GM23338 (cell line): ENCODE measurements around the gene GOLGA8A. TPM values are rescaled to one million over a fixed set of nuclear protein-coding genes. Genes with fewer than 3 reads are reported as not detected.

Source experiments
- ATAC-seq: fragments of 200-7000 bp; cut with Tn5 transposase; 3 replicates; pipeline ENCODE4 v1.9.1; 2020
- DNase-seq: peaks from one replicate; pipeline ENCODE4 v3.0.0-alpha.2; 2015; ENCODE audit warnings: low spot score
- H2AFZ ChIP-seq: fragments of 200-600 bp; sonication (generic); 2 replicates; pipeline ENCODE4 v1.8.0; 2016; ENCODE audit warnings: antibody characterized with exemption, mild to moderate bottlenecking, moderate library complexity
- H3F3A ChIP-seq: fragments of 200-600 bp; sonication (generic); replicated peaks from 2 replicates; pipeline ENCODE4 v1.8.0; 2017; ENCODE audit warnings: antibody characterized with exemption, mixed run types, low read depth
- H3K27ac ChIP-seq: fragments of 200-600 bp; sonication (generic); 2 replicates; pipeline ENCODE4 v1.6.1; 2016; ENCODE audit warnings: low read depth
- H3K27me3 ChIP-seq: fragments of 200-600 bp; sonication (generic); 2 replicates; pipeline ENCODE4 v1.8.0; 2016; ENCODE audit warnings: mild to moderate bottlenecking, mixed run types, moderate library complexity; ENCODE audit not compliant: insufficient read depth
- H3K36me3 ChIP-seq: fragments of 200-600 bp; sonication (generic); 2 replicates; pipeline ENCODE4 v1.8.0; 2016; ENCODE audit warnings: mild to moderate bottlenecking; ENCODE audit not compliant: insufficient read depth
- H3K4me1 ChIP-seq: fragments of 200-600 bp; sonication (generic); 2 replicates; pipeline ENCODE4 v1.8.0; 2016; ENCODE audit warnings: mild to moderate bottlenecking, moderate library complexity; ENCODE audit not compliant: insufficient read depth
- H3K4me2 ChIP-seq: fragments of 200-600 bp; sonication (generic); 2 replicates; pipeline ENCODE4 v1.7.1; 2017; ENCODE audit warnings: mixed run types
- H3K4me3 ChIP-seq: fragments of 200-600 bp; sonication (generic); 2 replicates; pipeline ENCODE4 v1.6.1; 2016; ENCODE audit warnings: mixed run types
- H3K79me2 ChIP-seq: fragments of 200-600 bp; sonication (generic); replicated peaks from 2 replicates; pipeline ENCODE4 v1.8.0; 2017; ENCODE audit warnings: mild to moderate bottlenecking; ENCODE audit not compliant: insufficient read depth
- H3K9me2 ChIP-seq: fragments of 200-600 bp; sonication (generic); 2 replicates; pipeline ENCODE4 v1.8.0; 2017; ENCODE audit not compliant: insufficient read depth
- H4K20me1 ChIP-seq: fragments of 200-600 bp; sonication (generic); replicated peaks from 2 replicates; pipeline ENCODE4 v1.8.0; 2017; ENCODE audit warnings: mild to moderate bottlenecking; ENCODE audit not compliant: insufficient read depth
- H3K27ac Mint-ChIP-seq: 2 replicates; pipeline ENCODE4 v1.8.0; 2020; ENCODE audit warnings: inconsistent platforms, mild to moderate bottlenecking, moderate library complexity, mixed read lengths
- H3K27me3 Mint-ChIP-seq: 3 replicates; pipeline ENCODE4 v1.8.0; 2022; ENCODE audit warnings: low read depth, mild to moderate bottlenecking, moderate library complexity, mixed read lengths, inconsistent platforms; ENCODE audit not compliant: insufficient read depth, poor library complexity
- H3K36me3 Mint-ChIP-seq: 3 replicates; pipeline ENCODE4 v1.8.0; 2021; ENCODE audit warnings: low read depth, mild to moderate bottlenecking, inconsistent platforms, moderate library complexity, mixed read lengths
- H3K4me1 Mint-ChIP-seq: 3 replicates; pipeline ENCODE4 v1.8.0; 2020; ENCODE audit warnings: mild to moderate bottlenecking, inconsistent platforms, mixed read lengths
- H3K4me3 Mint-ChIP-seq: 3 replicates; pipeline ENCODE4 v1.8.0; 2021; ENCODE audit warnings: moderate library complexity, mild to moderate bottlenecking, inconsistent platforms, mixed read lengths
- H3K9me3 Mint-ChIP-seq: 3 replicates; pipeline ENCODE4 v1.8.0; 2020; ENCODE audit warnings: moderate library complexity, mild to moderate bottlenecking, inconsistent platforms, mixed read lengths
- CREB1 ChIP-seq: fragments of 250-450 bp; sonication (Bioruptor Pico); IDR thresholded peaks from 2 replicates; pipeline ENCODE4 v1.5.0; 2020; ENCODE audit warnings: low read depth, mild to moderate bottlenecking, moderate library complexity
- EZH2 ChIP-seq: fragments of 200-600 bp; sonication (generic); IDR thresholded peaks from one replicate; pipeline ENCODE4 v1.8.0; 2017; ENCODE audit warnings: antibody characterized with exemption, mild to moderate bottlenecking, low read depth; ENCODE audit not compliant: unreplicated experiment
- EZH2phosphoT487 ChIP-seq: fragments of 200-600 bp; sonication (generic); IDR thresholded peaks from one replicate; pipeline ENCODE4 v1.8.1; 2018; ENCODE audit warnings: antibody characterized with exemption; ENCODE audit not compliant: unreplicated experiment
- JUNB ChIP-seq: IDR thresholded peaks from one replicate; pipeline ENCODE4 v1.6.1; 2016; ENCODE audit warnings: antibody characterized with exemption; ENCODE audit not compliant: unreplicated experiment
- NANOG ChIP-seq: IDR thresholded peaks from 2 replicates; pipeline ENCODE4 v1.6.1; 2016; ENCODE audit warnings: antibody characterized with exemption, borderline replicate concordance
- POLR2AphosphoS5 ChIP-seq: IDR thresholded peaks from 2 replicates; pipeline ENCODE4 v1.6.1; 2016; ENCODE audit warnings: antibody characterized with exemption, low read depth
- REST ChIP-seq: IDR thresholded peaks from one replicate; pipeline ENCODE4 v1.6.1; 2018; ENCODE audit warnings: antibody characterized with exemption; ENCODE audit not compliant: unreplicated experiment
- STAT1 ChIP-seq: IDR thresholded peaks from one replicate; pipeline ENCODE4 v1.6.1; 2016; ENCODE audit warnings: antibody characterized with exemption; ENCODE audit not compliant: unreplicated experiment
- ZNF114 ChIP-seq: fragments of 250-450 bp; sonication (Bioruptor Pico); IDR thresholded peaks from 2 replicates; pipeline ENCODE4 v1.5.0; 2020; ENCODE audit warnings: mild to moderate bottlenecking, moderate library complexity
- ZNF331 ChIP-seq: fragments of 250-450 bp; sonication (Bioruptor Pico); IDR thresholded peaks from 2 replicates; pipeline ENCODE4 v1.5.0; 2020; ENCODE audit warnings: low read depth, mild to moderate bottlenecking, moderate library complexity
- polyA plus RNA-seq: library from polyadenylated mRNA; unstranded; fragments of >200 nt; fragmentation: Nextera tagmentation; extraction: Ambion mirVana; gene quantifications from 2 replicates; pipeline ENCODE4 v1.2.1, GENCODE V29; 2016
- total RNA-seq: library from RNA; depleted of rRNA; stranded (reverse); fragments of >200 nt; shearing (Covaris generic); gene quantifications from 2 replicates; pipeline ENCODE4 v1.2.3, GENCODE V29; 2014
- TF ChIP-seq, protein P1 (sequence below): IDR thresholded peaks from 2 replicates; pipeline ENCODE4 v1.6.1; 2016; ENCODE audit warnings: antibody characterized with exemption
- TF ChIP-seq, protein P2 (sequence below), 2 experiments: fragments of 200-600 bp in 1 of 2; sonication (generic) in 1 of 2; conservative IDR thresholded peaks; 2 replicates each; pipeline versions ENCODE4 v1.5.1 to v1.6.1; 2016 to 2017; ENCODE audit warnings: antibody characterized with exemption in 2 of 2, low read depth in 2 of 2, mild to moderate bottlenecking in 2 of 2, moderate library complexity in 1 of 2

Gene GOLGA8A
- total and polyA plus RNA-seq, 2 experiments from 2014 or later = 5.0 to 6.1 TPM

DNA sequence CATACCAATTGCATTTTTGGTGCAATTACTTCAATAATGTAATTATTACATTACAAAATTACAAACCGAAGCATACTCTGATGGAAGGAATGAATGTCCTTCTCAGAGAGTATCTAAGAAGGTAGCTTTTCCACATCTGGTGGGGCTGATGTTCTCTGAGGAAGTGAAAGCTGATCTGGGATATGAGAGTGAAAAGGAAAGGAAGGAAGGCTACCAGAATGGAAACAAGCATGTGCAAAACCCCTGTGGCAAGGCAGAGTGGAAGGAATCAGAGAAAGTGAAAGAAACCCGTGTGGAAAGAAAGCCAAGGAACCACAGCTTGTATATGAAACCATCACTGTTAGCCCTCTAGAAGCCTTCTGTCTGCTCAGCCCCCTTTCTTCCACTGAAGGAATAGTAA is 35.3 kb upstream of the GOLGA8A start (continued):
- TF ChIP-seq CREB1 (CRISPR knock-in tag) = no peak
- no peak for TF ChIP-seq NANOG
- no peak for TF ChIP-seq JUNB
- TF ChIP-seq STAT1 = no peak
- no peak for TF ChIP-seq ZNF114

GRCh38 chr15:34470892-34471291 is 33.3 kb upstream of the GOLGA8A start:
- DNase-seq (no peak), ATAC-seq (no peak)
- H2AFZ ChIP-seq = no peak overlapping the region
- no peaks in the 10 kb centered on the region for H3K36me3 ChIP-seq
- no peaks in the 10 kb centered on the region for H3K9me3 Mint-ChIP-seq
- H3K27ac ChIP-seq = no peak overlapping the region
- H3F3A ChIP-seq = no peaks in the 10 kb centered on the region
- no peaks in the 10 kb centered on the region for H3K27me3 ChIP-seq
- no peak overlapping the region for H3K4me2 ChIP-seq
- no peak for TF ChIP-seq POLR2AphosphoS5
- TF ChIP-seq STAT1 = no peak
- no peak for TF ChIP-seq JUNB
- TF ChIP-seq REST = peak; percentile 34
- TF ChIP-seq, protein P1, sequence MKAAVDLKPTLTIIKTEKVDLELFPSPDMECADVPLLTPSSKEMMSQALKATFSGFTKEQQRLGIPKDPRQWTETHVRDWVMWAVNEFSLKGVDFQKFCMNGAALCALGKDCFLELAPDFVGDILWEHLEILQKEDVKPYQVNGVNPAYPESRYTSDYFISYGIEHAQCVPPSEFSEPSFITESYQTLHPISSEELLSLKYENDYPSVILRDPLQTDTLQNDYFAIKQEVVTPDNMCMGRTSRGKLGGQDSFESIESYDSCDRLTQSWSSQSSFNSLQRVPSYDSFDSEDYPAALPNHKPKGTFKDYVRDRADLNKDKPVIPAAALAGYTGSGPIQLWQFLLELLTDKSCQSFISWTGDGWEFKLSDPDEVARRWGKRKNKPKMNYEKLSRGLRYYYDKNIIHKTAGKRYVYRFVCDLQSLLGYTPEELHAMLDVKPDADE = no peak
- no peak for TF ChIP-seq EZH2phosphoT487
- no peak for TF ChIP-seq ZNF331 (CRISPR knock-in tag)
- H3K79me2 ChIP-seq = no peaks in the 10 kb centered on the region
- no peak overlapping the region for H3K4me3 Mint-ChIP-seq
- no peak overlapping the region for H3K4me3 ChIP-seq
- H3K4me1 Mint-ChIP-seq = peaks cover 4% of the 10 kb centered on the region; the same call in 2 of the 3 replicates
- H3K27ac Mint-ChIP-seq = no peak overlapping the region
- no peaks in the 10 kb centered on the region for H3K4me1 ChIP-seq
- no peaks in the 10 kb centered on the region for H3K9me2 ChIP-seq
- peaks cover 2% of the 10 kb centered on the region for H3K27me3 Mint-ChIP-seq
- no peaks in the 10 kb centered on the region for H4K20me1 ChIP-seq
- no peaks in the 10 kb centered on the region for H3K36me3 Mint-ChIP-seq

DNA sequence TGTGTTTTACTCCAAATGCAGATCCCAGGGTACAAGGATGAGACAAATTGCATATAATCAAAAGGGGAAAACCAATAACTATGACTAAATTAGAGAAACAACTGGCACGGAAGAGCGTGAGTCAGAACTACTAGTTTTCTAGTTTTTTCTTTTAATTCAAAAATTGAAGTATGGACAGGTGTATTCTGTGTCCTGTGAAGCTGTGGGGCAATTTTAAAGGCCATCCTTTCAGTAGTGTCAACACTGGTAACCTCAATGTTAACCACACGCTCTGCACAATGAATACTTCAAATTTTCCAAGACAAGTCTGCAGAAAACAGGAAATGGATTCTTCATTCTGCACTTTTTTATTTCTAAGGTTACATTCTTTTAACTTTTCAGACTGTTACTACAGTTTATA is 32.5 kb upstream of the GOLGA8A start:
- ATAC-seq (no peak), DNase-seq (no peak)
- Histone ChIP-seq H3K79me2 (no peaks in the 10 kb centered on the region), H3K4me2 (no peak overlapping the region), H4K20me1 (no peaks in the 10 kb centered on the region), H3F3A (no peaks in the 10 kb centered on the region), H3K4me1 (no peaks in the 10 kb centered on the region), H3K36me3 (no peaks in the 10 kb centered on the region), H3K27me3 (no peaks in the 10 kb centered on the region), H3K4me3 (no peak overlapping the region), H3K27ac (no peak overlapping the region), H3K9me2 (no peaks in the 10 kb centered on the region), H2AFZ (no peak overlapping the region)
- Mint-ChIP-seq H3K9me3 (no peaks in the 10 kb centered on the region), H3K4me1 (no peaks in the 10 kb centered on the region), H3K27me3 (no peaks in the 10 kb centered on the region), H3K36me3 (no peaks in the 10 kb centered on the region), H3K4me3 (no peak overlapping the region), H3K27ac (no peak overlapping the region)
- no peak for TF ChIP-seq NANOG
- no peak for TF ChIP-seq EZH2
- TF ChIP-seq CREB1 (CRISPR knock-in tag) = no peak
- no peak for TF ChIP-seq ZNF331 (CRISPR knock-in tag)
- TF ChIP-seq JUNB = no peak
- no peak for TF ChIP-seq POLR2AphosphoS5
- TF ChIP-seq, protein P1 = no peak
- no peak for TF ChIP-seq EZH2phosphoT487
- no peak for TF ChIP-seq ZNF114
- TF ChIP-seq, protein P2, sequence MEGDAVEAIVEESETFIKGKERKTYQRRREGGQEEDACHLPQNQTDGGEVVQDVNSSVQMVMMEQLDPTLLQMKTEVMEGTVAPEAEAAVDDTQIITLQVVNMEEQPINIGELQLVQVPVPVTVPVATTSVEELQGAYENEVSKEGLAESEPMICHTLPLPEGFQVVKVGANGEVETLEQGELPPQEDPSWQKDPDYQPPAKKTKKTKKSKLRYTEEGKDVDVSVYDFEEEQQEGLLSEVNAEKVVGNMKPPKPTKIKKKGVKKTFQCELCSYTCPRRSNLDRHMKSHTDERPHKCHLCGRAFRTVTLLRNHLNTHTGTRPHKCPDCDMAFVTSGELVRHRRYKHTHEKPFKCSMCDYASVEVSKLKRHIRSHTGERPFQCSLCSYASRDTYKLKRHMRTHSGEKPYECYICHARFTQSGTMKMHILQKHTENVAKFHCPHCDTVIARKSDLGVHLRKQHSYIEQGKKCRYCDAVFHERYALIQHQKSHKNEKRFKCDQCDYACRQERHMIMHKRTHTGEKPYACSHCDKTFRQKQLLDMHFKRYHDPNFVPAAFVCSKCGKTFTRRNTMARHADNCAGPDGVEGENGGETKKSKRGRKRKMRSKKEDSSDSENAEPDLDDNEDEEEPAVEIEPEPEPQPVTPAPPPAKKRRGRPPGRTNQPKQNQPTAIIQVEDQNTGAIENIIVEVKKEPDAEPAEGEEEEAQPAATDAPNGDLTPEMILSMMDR (conservative IDR thresholded peaks at IDR 0.05; ENCODE audit: low read depth in 2 of 2) = no peak
